IMR-90 (cell line): ENCODE measurements around the gene R3HDML. TPM values are rescaled to one million over a fixed set of nuclear protein-coding genes. Genes with fewer than 3 reads are reported as not detected.

Experiments used
- ATAC-seq: fragments of 200-7000 bp; cut with Tn5 transposase; 2 replicates; pipeline ENCODE4 v1.9.1; 2020; ENCODE audit warnings: low read depth, mild to moderate bottlenecking, moderate library complexity
- BruUV-seq: library from RNA; stranded (reverse); fragments of 400-500 nt; replicated peaks from 2 replicates; lab custom pipeline; 2021; lab: Mats Ljungman, UMichigan
- CTCF ChIA-PET: fragments of 300-600 bp; formaldehyde crosslinking; extraction: SDS; loops from one replicate; lab custom pipeline; 2021; ENCODE audit warnings: antibody characterized with exemption; lab: Yijun Ruan, JAX
- POLR2A ChIA-PET: fragments of 300-600 bp; sonication (Branson Sonifier 250); formaldehyde crosslinking; loops from one replicate; lab custom pipeline; 2022; ENCODE audit warnings: antibody characterized with exemption; ENCODE audit not compliant: unreplicated experiment; lab: Charles Lee
- DNase-seq: peaks from one replicate; pipeline ENCODE4 v3.0.0; 2013
- H2AFZ ChIP-seq: replicated peaks from 2 replicates; pipeline ENCODE3; 2013; ENCODE audit warnings: low read length, mild to moderate bottlenecking; ENCODE audit not compliant: poor library complexity
- H2AK5ac ChIP-seq: 2 replicates; pipeline ENCODE4 v1.6.1; 2013; ENCODE audit warnings: low read depth, low read length, inconsistent platforms
- H2AK9ac ChIP-seq: replicated peaks from 2 replicates; pipeline ENCODE3; 2013; ENCODE audit warnings: mild to moderate bottlenecking, low read depth, low read length, moderate library complexity; ENCODE audit not compliant: poor library complexity
- H2BK120ac ChIP-seq: 2 replicates; pipeline ENCODE4 v1.6.1; 2013; ENCODE audit warnings: low read depth, low read length, inconsistent platforms
- H2BK15ac ChIP-seq: 3 replicates; pipeline ENCODE4 v1.6.1; 2013; ENCODE audit warnings: low read depth, low read length, inconsistent platforms
- H2BK20ac ChIP-seq: 2 replicates; pipeline ENCODE4 v1.6.1; 2013; ENCODE audit warnings: low read depth, mild to moderate bottlenecking, inconsistent platforms, low read length, moderate library complexity
- H2BK5ac ChIP-seq: 2 replicates; pipeline ENCODE4 v1.6.1; 2013; ENCODE audit warnings: mild to moderate bottlenecking, low read depth, low read length, inconsistent platforms; ENCODE audit not compliant: poor library complexity, severe bottlenecking
- H3K14ac ChIP-seq: replicated peaks from 2 replicates; pipeline ENCODE4 v1.6.1; 2013; ENCODE audit warnings: low read depth, low read length, inconsistent platforms
- H3K18ac ChIP-seq: 2 replicates; pipeline ENCODE4 v1.6.1; 2013; ENCODE audit warnings: low read depth, low read length, control low read depth
- H3K23ac ChIP-seq: 2 replicates; pipeline ENCODE4 v1.6.1; 2013; ENCODE audit warnings: low read depth, low read length, inconsistent platforms
- H3K27ac ChIP-seq: 2 replicates; pipeline ENCODE4 v1.5.1; 2013; ENCODE audit warnings: mild to moderate bottlenecking, control low read depth, low read length; ENCODE audit not compliant: insufficient read depth
- H3K27me3 ChIP-seq: 2 replicates; pipeline ENCODE4 v1.6.1; 2013; ENCODE audit warnings: low read length; ENCODE audit not compliant: control insufficient read depth, insufficient read depth
- H3K36me3 ChIP-seq: 2 replicates; pipeline ENCODE4 v1.6.1; 2013; ENCODE audit warnings: low read length, mixed read lengths; ENCODE audit not compliant: control insufficient read depth, insufficient read depth
- H3K4ac ChIP-seq: 2 replicates; pipeline ENCODE4 v1.6.1; 2013; ENCODE audit warnings: low read depth, low read length, inconsistent platforms
- H3K4me1 ChIP-seq: 2 replicates; pipeline ENCODE4 v1.6.1; 2013; ENCODE audit warnings: low read length, mixed read lengths; ENCODE audit not compliant: control insufficient read depth, insufficient read depth
- H3K4me2 ChIP-seq: 2 replicates; pipeline ENCODE4 v1.6.1; 2013; ENCODE audit warnings: low read depth, mild to moderate bottlenecking, control low read depth, low read length, moderate library complexity
- H3K4me3 ChIP-seq: 2 replicates; pipeline ENCODE4 v1.5.1; 2013; ENCODE audit warnings: low read depth, mild to moderate bottlenecking, control low read depth, low read length, moderate library complexity; ENCODE audit not compliant: insufficient read depth
- H3K56ac ChIP-seq: 2 replicates; pipeline ENCODE4 v1.6.1; 2013; ENCODE audit warnings: low read length, inconsistent platforms; ENCODE audit not compliant: insufficient read depth; ENCODE audit errors: extremely low read depth
- H3K79me1 ChIP-seq, 2 experiments: 2 replicates each; pipeline ENCODE4 v1.6.1; 2013; ENCODE audit warnings: low read length in 2 of 2, inconsistent platforms in 1 of 2, low read depth in 1 of 2
- H3K9ac ChIP-seq: 2 replicates; pipeline ENCODE4 v1.6.1; 2013; ENCODE audit warnings: low read depth, low read length, control low read depth
- H3K9me1 ChIP-seq: 2 replicates; pipeline ENCODE4 v1.6.1; 2013; ENCODE audit warnings: low read length, inconsistent platforms; ENCODE audit not compliant: insufficient read depth
- H3K9me3 ChIP-seq: 2 replicates; pipeline ENCODE4 v1.6.1; 2013; ENCODE audit warnings: low read length; ENCODE audit not compliant: control insufficient read depth, insufficient read depth
- H4K20me1 ChIP-seq: 2 replicates; pipeline ENCODE4 v1.6.1; 2013; ENCODE audit warnings: low read length, inconsistent platforms; ENCODE audit not compliant: insufficient read depth
- H4K5ac ChIP-seq: 2 replicates; pipeline ENCODE4 v1.6.1; 2013; ENCODE audit warnings: mild to moderate bottlenecking, low read depth, low read length, control low read depth
- H4K8ac ChIP-seq, 2 experiments: 2 replicates each; pipeline ENCODE4 v1.6.1; 2013; ENCODE audit warnings: low read depth in 2 of 2, low read length in 2 of 2, control low read depth in 1 of 2, inconsistent platforms in 1 of 2
- H4K91ac ChIP-seq: 2 replicates; pipeline ENCODE4 v1.6.1; 2013; ENCODE audit warnings: low read depth, low read length, inconsistent platforms; ENCODE audit not compliant: insufficient read depth
- BHLHE40 ChIP-seq: fragments of 150-350 bp; IDR thresholded peaks from 2 replicates; pipeline ENCODE4 v1.6.1; 2016; ENCODE audit warnings: mild to moderate bottlenecking, low read depth, low read length
- CEBPB ChIP-seq: IDR thresholded peaks from 2 replicates; pipeline ENCODE4 v1.6.1; 2012; ENCODE audit warnings: low read depth, low read length, improper control_type of control experiment
- CHD1 ChIP-seq: IDR thresholded peaks from 2 replicates; pipeline ENCODE4 v1.6.1; 2012; ENCODE audit warnings: low read depth, low read length, improper control_type of control experiment
- CTCF ChIP-seq: conservative IDR thresholded peaks from 2 replicates; pipeline ENCODE4 v1.5.1; 2012; ENCODE audit warnings: mild to moderate bottlenecking, low read depth, low read length, improper control_type of control experiment
- ELK1 ChIP-seq: fragments of 150-350 bp; IDR thresholded peaks from 2 replicates; pipeline ENCODE4 v1.6.1; 2016; ENCODE audit warnings: low read depth, mild to moderate bottlenecking, low read length, moderate library complexity, borderline replicate concordance
- FOS ChIP-seq: fragments of 150-350 bp; IDR thresholded peaks from 2 replicates; pipeline ENCODE4 v1.6.1; 2016; ENCODE audit warnings: low read depth, low read length
- MAFK ChIP-seq: IDR thresholded peaks from 2 replicates; pipeline ENCODE4 v1.6.1; 2012; ENCODE audit warnings: low read depth, low read length, improper control_type of control experiment
- MAZ ChIP-seq: IDR thresholded peaks from 2 replicates; pipeline ENCODE4 v1.6.1; 2012; ENCODE audit warnings: low read depth, mild to moderate bottlenecking, low read length, improper control_type of control experiment, moderate library complexity, borderline replicate concordance
- MXI1 ChIP-seq: IDR thresholded peaks from 2 replicates; pipeline ENCODE4 v1.6.1; 2012; ENCODE audit warnings: low read depth, mild to moderate bottlenecking, low read length, moderate library complexity, borderline replicate concordance
- NFE2L2 ChIP-seq: fragments of 150-350 bp; IDR thresholded peaks from 2 replicates; pipeline ENCODE4 v1.6.1; 2016; ENCODE audit warnings: low read depth, mild to moderate bottlenecking, low read length
- POLR2A ChIP-seq: IDR thresholded peaks from 2 replicates; pipeline ENCODE4 v1.6.1; 2012; ENCODE audit warnings: mild to moderate bottlenecking, low read depth, low read length
- RAD21 ChIP-seq: IDR thresholded peaks from 2 replicates; pipeline ENCODE4 v1.6.1; 2012; ENCODE audit warnings: low read length, improper control_type of control experiment
- RCOR1 ChIP-seq: IDR thresholded peaks from 2 replicates; pipeline ENCODE4 v1.6.1; 2012; ENCODE audit warnings: mild to moderate bottlenecking, low read length, improper control_type of control experiment; ENCODE audit not compliant: insufficient replicate concordance
- RFX5 ChIP-seq: IDR thresholded peaks from 2 replicates; pipeline ENCODE4 v1.8.0; 2012; ENCODE audit warnings: low read depth, mild to moderate bottlenecking, low read length, moderate library complexity
- SMC3 ChIP-seq: fragments of 150-350 bp; IDR thresholded peaks from 2 replicates; pipeline ENCODE4 v1.6.1; 2016; ENCODE audit warnings: low read depth, mild to moderate bottlenecking, antibody characterized with exemption, low read length, moderate library complexity
- USF2 ChIP-seq: fragments of 150-350 bp; IDR thresholded peaks from 2 replicates; pipeline ENCODE4 v1.6.1; 2017; ENCODE audit warnings: mild to moderate bottlenecking, antibody characterized with exemption, low read length, low read depth
- dilution Hi-C: fragments of 300-500 bp; cut with HindIII; formaldehyde crosslinking; loops from one replicate; pipeline ENCODE4 v1.14.3; 2018; ENCODE audit warnings: low sequenced_read_pairs; ENCODE audit not compliant: unreplicated experiment
- in situ Hi-C: fragments of 300-500 bp; cut with MboI; formaldehyde crosslinking; loops from 3 replicates; pipeline ENCODE4 v1.14.3; 2019; ENCODE audit warnings: low sequenced_read_pairs, inconsistent platforms, mixed read lengths
- intact Hi-C: fragments of 100-400 bp; cut with micrococcal nuclease; formaldehyde crosslinking; loops from 2 replicates; pipeline ENCODE4 v1.10.0; 2022
- polyA plus RNA-seq, 3 experiments: library from polyadenylated mRNA; depleted of rRNA; stranded (reverse); fragments of >200 nt; gene quantifications; 2 replicates each; pipeline ENCODE4 v1.2.3, GENCODE V29; 2012; ENCODE audit warnings: low replicate concordance in 1 of 3
- total RNA-seq: library from RNA; depleted of rRNA; stranded (reverse); fragments of >200 nt; gene quantifications from 2 replicates; pipeline ENCODE4 v1.2.3, GENCODE V29; 2012

R3HDML gene
- total and polyA plus RNA-seq, 2 of the 4 experiments (the other 2 are of a cell fraction): not detected

DNA sequence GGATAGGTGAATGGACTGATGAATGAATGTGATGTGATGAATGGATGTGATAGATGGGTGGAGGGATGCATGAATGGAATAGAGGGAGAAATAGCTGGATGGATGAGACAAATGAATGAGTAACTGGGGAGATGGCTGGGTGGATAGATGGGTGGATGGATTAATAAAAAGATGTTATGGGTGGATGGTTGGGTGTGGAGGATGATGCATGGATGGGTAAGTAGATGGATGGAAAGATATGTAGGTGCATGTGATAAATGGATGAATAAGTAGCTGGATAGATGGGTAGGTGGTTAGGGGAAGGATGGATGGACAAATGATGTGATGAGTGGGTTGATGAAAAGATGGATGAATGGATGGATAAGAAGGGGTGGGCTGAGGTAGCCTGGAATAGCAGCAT is 23.4 kb downstream of the R3HDML start:
- BruUV-seq: no TSS peak
- H3K4me2 ChIP-seq: no peak overlapping the region
- no peaks in the 10 kb centered on the region for H3K36me3 ChIP-seq
- no peak overlapping the region for H3K23ac ChIP-seq
- H4K8ac ChIP-seq: no peak overlapping the region
- H3K79me1 ChIP-seq: no peaks in the 10 kb centered on the region
- no peak overlapping the region for H3K18ac ChIP-seq
- H4K20me1 ChIP-seq: no peaks in the 10 kb centered on the region
- H3K4me3 ChIP-seq: no peak overlapping the region
- ATAC-seq: no peak
- no peak overlapping the region for H2AK9ac ChIP-seq
- DNase-seq: no peak
- H3K27ac ChIP-seq: no peak overlapping the region
- H2BK20ac ChIP-seq: no peak overlapping the region
- H2AK5ac ChIP-seq: no peak overlapping the region
- H3K4ac ChIP-seq: no peak overlapping the region
- H3K27me3 ChIP-seq: peaks cover 28% of the 10 kb centered on the region
- H2BK15ac ChIP-seq: no peak overlapping the region
- no peak overlapping the region for H3K56ac ChIP-seq
- no peak for TF ChIP-seq SMC3
- TF ChIP-seq RAD21: no peak
- no peak for TF ChIP-seq RCOR1
- TF ChIP-seq MAFK: no peak
- no peak for TF ChIP-seq ELK1
- TF ChIP-seq USF2: no peak
- no peak for TF ChIP-seq BHLHE40
- no peak for TF ChIP-seq FOS
- no peak for TF ChIP-seq NFE2L2
- no peak for TF ChIP-seq MAZ
- TF ChIP-seq RFX5: no peak
- TF ChIP-seq POLR2A: no peak
- no peak for TF ChIP-seq MXI1
- TF ChIP-seq CTCF: no peak
- no peak for TF ChIP-seq CHD1
- TF ChIP-seq CEBPB: no peak
- no peak overlapping the region for H2AFZ ChIP-seq
- no peak overlapping the region for H4K91ac ChIP-seq
- H3K9ac ChIP-seq: no peak overlapping the region
- H2BK120ac ChIP-seq: no peak overlapping the region
- no peaks in the 10 kb centered on the region for H3K9me1 ChIP-seq
- in situ Hi-C loops: no loop called here
- intact Hi-C loops: no loop called here
- H3K14ac ChIP-seq: no peak overlapping the region
- no peaks in the 10 kb centered on the region for H3K9me3 ChIP-seq
- no peaks in the 10 kb centered on the region for H3K4me1 ChIP-seq
- ChIA-PET CTCF (no interaction called here), POLR2A (interaction anchor here (0.6 kb wide), 1 partner anchor 156 kb away, joined by 4 read pairs; no protein-coding TSS in a partner anchor)
- no peak overlapping the region for H4K5ac ChIP-seq
- no peak overlapping the region for H2BK5ac ChIP-seq
- dilution Hi-C loops: no loop called here
